H1 (cell line): ENCODE data around the gene ZDHHC22. TPM values are rescaled to one million over a fixed set of nuclear protein-coding genes. Genes with fewer than 3 reads are reported as not detected.

Source experiments
- BCL11A ChIP-seq, 2 experiments: IDR thresholded peaks; one replicate each; pipeline ENCODE4 v1.6.1; 2011; ENCODE audit warnings: low read depth in 2 of 2, low read length in 2 of 2, mild to moderate bottlenecking in 2 of 2
- CHD7 ChIP-seq: fragments of 300-600 bp; sonication (generic); IDR thresholded peaks from 2 replicates; pipeline ENCODE4 v1.7.1; 2012; ENCODE audit warnings: low read length, moderate library complexity, mild to moderate bottlenecking, inconsistent platforms; ENCODE audit not compliant: insufficient replicate concordance
- EZH2 ChIP-seq: fragments of 200-600 bp; sonication (generic); IDR thresholded peaks from 2 replicates; pipeline ENCODE4 v1.7.1; 2012; ENCODE audit warnings: low read depth, mild to moderate bottlenecking, moderate library complexity, low read length, inconsistent platforms; ENCODE audit not compliant: severe bottlenecking
- HDAC2 ChIP-seq, 2 experiments: fragments of 300-600 bp in 1 of 2; sonication (generic) in 1 of 2; IDR thresholded peaks; 2 replicates each; pipeline ENCODE4 v1.6.1; 2011 to 2012; ENCODE audit warnings: low read depth in 2 of 2, low read length in 2 of 2, mild to moderate bottlenecking in 2 of 2, moderate library complexity in 2 of 2, borderline replicate concordance in 1 of 2, inconsistent platforms in 1 of 2
- PHF8 ChIP-seq: fragments of 200-600 bp; sonication (generic); conservative IDR thresholded peaks from 2 replicates; pipeline ENCODE4 v1.7.1; 2012; ENCODE audit warnings: low read depth, mild to moderate bottlenecking, inconsistent platforms, low read length, moderate library complexity
- RXRA ChIP-seq: IDR thresholded peaks from 2 replicates; pipeline ENCODE4 v1.6.1; 2011; ENCODE audit warnings: low read depth, mild to moderate bottlenecking, low read length, moderate library complexity; ENCODE audit not compliant: insufficient read depth
- SP2 ChIP-seq: IDR thresholded peaks from 2 replicates; pipeline ENCODE4 v1.6.1; 2012; ENCODE audit warnings: mild to moderate bottlenecking, low read length, inconsistent platforms
- TAF1 ChIP-seq: IDR thresholded peaks from 2 replicates; pipeline ENCODE4 v1.6.1; 2011; ENCODE audit warnings: mild to moderate bottlenecking, low read depth, low read length
- TCF12 ChIP-seq: IDR thresholded peaks from 2 replicates; pipeline ENCODE4 v1.6.1; 2011; ENCODE audit warnings: low read depth, mild to moderate bottlenecking, low read length
- TEAD4 ChIP-seq: IDR thresholded peaks from 2 replicates; pipeline ENCODE4 v1.6.1; 2012; ENCODE audit warnings: low read depth, low read length, inconsistent platforms, mixed read lengths
- polyA plus RNA-seq, 7 experiments: library from polyadenylated mRNA; depleted of rRNA in 3 of 7; stranded (reverse) in 5 of 7; unstranded in 2 of 7; fragments of >200 nt in 5 of 7; fragments of 200-250 nt in 2 of 7; gene quantifications; 1 replicate in 5 of 7; 2 replicates in 1 of 7; 4 replicates in 1 of 7; pipeline versions ENCODE4 v1.2.1 to v1.2.3, GENCODE V29; 2011 to 2013; ENCODE audit warnings: missing spikeins in 2 of 7, mixed read lengths in 2 of 7
- total RNA-seq: library from RNA; stranded (reverse); fragmentation: NEBNext Ultra II Directional; extraction: Animal tissue kit (Norgen Biotek cat#: 25700); gene quantifications from 2 replicates; pipeline ENCODE4 v1.2.1, GENCODE V29; 2021

ZDHHC22 gene
- total and polyA plus RNA-seq, 2 of the 8 experiments (the other 6 are each of a cell fraction or from before 2014, with no cell fraction given): 23.8 to 55.2 TPM

- no peak for TF ChIP-seq CHD7
- TF ChIP-seq EZH2: no peak
- no peak for TF ChIP-seq BCL11A (IDR thresholded peaks at IDR 0.05; ENCODE audit: low read depth in 2 of 2, low read length in 2 of 2)
- no peak for TF ChIP-seq PHF8
- TF ChIP-seq SP2: no peak
- TF ChIP-seq HDAC2 (IDR thresholded peaks at IDR 0.05; ENCODE audit: borderline replicate concordance in 1 of 2, low read depth in 2 of 2, low read length in 2 of 2): no peak
- no peak for TF ChIP-seq TEAD4
- no peak for TF ChIP-seq TCF12
- TF ChIP-seq TAF1: no peak
- TF ChIP-seq RXRA: no peak
These were observed 43.0 kb upstream of the ZDHHC22 start (continued) for GRCh38 chr14:77184396-77185092.
